NCI-H2227 treated with DMSO at 0.1 percent for 48 hours (cell line): ENCODE results near the gene MED9.

ENCODE experiments used
- DNase-seq: peaks from one replicate; lab custom pipeline; 2025; lab: John Stamatoyannopoulos, UW

Gene MED9

GRCh38 chr17:17515934-17516930 is 39.4 kb downstream of the MED9 start:
- no peak for DNase-seq

DNA sequence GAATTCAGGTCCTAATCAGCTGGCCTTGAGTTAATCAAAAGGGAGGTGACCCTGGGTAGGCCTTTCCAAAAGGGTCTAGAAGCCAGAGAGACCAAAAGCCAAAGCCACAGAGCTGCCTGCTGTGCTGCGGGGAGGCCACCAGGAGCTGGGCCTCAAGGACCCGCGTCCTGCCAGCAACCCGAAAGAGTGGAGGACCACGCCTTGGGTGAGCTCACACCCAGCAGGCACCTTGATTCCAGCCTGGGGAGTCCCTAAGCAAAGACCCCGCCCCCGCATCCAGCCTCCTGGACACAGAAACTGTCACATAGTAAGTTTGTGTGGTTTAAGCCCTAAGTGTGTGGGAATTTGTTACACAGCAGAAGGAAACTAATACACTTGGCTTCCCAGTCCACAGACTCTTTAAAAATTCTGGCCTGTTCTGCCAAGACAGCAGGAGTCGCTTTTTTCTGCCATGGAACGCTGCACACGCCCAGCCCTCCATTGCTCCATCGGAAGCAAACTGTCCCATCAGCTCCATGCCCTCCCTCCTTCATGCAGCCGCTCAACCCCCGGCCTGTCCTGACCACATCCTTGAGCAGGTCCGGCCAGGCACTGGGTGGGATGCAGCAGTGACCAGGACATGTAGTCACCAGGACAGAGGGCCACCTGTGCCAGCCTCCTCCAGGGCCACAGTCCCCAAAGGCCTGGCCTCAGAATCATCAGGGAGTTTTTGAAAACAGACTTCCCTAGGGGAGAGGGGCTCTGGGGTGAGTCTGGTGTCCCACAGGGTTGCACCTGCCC is 40.3 kb downstream of the MED9 start:
- no peak for DNase-seq

DNA sequence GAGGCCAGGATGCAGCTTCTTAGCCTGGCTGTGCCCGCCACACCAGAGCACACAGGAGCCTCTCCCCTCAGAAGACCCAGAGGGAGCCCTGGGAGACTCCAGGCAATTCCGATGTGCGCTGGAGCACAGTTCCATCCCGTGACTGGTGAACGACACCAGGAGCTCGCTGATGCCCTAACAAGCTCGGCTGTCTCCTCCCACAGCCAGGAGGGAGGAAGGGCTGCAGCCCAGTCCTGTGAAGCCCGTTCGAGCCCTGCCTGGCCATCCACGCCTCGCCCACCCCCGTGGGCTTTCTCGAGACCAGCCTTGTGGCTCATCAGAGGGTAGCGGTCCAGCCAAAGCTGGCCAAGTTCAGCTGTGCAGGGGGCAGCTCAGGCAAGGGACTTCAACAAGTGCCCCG is 41.2 kb downstream of the MED9 start:
- DNase-seq = no peak

- no peak for DNase-seq
These were observed 42.2 kb downstream of the MED9 start for GRCh38 chr17:17518951-17519350.

DNA sequence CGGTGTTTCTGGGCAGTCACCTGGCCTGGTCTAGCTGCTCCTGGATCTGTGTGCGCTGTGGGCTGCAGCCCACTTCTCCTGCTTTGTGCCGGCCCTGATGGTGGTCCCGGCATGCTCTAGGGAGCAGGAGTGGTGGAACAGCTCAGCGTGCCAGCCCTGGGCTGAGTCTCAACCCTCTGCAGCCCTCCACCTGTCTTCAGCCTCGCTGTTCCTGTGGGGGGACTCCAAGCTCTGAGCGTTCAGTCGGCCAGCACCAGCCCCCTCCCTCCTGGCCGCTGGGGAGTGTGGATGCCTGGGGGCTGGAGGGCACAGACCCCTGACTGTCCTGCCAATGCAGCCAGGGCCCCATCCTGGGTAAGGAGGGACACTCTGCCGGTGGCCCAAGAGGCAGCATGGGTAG is 43.1 kb downstream of the MED9 start:
- DNase-seq = no peak

GRCh38 chr17:17520599-17521232 is 43.9 kb downstream of the MED9 start:
- DNase-seq = no peak

DNA sequence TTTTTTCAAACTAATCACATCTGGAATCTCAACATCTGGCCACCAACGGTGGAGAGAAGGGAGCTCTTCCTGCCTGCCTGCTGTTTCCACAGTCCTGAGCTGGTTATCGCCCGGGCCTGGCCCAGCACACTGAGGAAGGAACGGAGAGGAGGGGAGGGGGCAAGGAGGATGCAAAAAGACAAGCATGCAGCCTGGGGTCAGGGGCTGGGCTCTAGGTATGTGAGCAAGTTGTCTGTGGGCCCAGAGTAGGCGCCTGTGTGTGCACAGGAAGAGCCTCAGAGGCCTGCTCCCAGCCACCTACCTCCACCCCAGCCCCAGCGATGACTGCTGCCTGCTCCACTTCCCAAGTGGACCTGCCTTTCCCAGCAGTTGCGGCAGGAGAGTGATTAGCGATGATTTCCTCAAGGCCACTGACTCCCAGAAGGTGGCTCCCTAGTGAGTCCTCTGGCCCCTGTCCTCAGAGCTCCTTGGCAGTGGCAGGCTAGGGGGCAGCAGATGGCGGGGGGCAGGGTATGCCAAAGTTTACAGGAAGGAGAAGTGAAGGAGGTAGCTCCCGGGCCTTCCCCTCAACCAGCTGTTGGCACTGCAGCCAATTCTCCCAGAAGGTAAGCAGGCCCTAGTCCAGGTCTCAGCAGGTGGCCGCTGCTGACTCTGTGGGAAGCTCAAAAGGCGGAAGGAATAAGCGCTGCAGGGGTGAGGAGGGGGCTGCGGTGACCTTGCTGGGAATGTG is 46.4 kb downstream of the MED9 start:
- no peak for DNase-seq

DNA sequence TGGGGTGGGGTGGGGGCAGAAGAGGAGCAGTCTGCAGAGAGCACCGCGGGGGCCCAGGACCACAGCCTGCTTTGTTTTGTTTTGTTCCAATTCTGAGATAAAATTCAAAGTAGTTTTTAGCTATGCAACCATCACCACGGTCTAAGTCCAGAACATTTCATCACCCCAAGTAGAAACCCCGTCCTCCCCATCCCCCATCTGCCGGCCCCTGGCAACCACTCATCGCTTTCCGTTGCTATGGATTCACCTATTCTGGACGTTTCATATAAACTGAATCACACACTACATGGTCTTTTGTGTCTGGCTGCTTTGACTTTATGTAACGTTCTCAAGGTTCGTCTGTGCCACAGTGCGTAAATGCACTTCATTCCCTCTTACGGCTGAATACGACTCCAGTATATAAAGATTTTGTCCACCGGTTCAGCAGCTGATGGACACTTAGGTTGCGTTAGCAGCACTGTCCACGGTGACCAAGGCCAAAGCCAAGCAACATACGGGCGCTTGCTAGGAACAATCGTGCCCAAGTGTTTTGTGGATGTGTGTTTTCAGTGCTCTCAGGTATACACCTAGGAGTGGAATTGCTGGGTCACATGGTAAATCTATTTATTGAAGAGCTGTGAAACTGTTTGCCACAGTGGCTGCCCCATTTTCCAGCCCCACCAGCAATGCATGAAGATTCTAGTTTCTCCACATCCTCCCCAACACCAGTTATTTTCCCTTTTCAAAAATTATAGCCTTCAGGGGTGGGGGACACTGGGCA is 47.1 kb downstream of the MED9 start:
- DNase-seq = no peak

GRCh38 chr17:17525311-17525710 is 48.5 kb downstream of the MED9 start:
- DNase-seq = no peak

DNA sequence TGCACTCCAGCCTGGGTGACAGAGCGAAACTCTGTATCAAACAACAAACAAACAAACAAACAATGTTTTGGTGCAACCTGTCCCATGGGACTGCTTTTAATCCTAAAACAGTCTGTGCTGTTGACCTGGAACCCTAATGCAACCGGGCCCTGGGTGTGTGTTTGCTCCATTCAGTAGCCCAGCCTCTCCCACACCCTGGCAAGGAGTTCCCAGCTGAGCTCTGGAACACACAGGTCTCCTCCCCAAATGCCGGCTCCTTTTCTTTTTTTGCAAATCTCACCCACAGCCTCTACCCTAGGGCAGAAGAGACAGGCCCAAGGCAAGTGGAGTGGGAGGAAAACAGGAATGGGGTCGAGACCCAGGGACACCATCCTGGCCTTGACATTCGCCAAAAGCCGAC is 49.2 kb downstream of the MED9 start:
- no peak for DNase-seq

- DNase-seq = no peak
These were observed 49.6 kb downstream of the MED9 start for GRCh38 chr17:17526369-17526768.

GRCh38 chr17:17527534-17527933 is 50.7 kb downstream of the MED9 start:
- no peak for DNase-seq

DNA sequence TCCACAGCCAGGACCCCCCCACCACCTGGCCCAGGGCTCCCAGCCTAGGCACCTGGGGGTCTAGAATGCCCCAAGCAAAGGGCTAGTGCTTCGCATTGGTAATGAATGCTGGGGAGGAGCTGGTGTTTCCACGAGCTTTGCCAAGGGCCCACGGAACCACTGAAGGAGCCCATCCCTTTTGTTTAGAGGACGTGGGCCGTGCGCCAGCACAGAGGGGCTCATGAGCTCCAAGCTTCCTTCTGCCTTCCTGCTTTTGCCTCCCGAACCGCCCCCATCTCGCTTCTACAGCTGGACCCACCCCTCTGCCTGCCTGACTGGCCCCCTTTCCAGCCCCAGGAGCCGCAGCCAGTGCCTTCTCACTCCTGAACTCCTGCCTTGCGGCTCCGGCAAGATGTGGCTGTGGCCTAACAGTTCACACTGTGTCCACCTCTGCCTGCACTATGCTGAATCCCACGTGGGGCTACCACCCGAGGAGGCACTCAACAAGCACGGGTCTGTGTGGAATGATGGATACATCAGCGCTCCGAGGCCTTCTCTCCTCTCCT is 51.2 kb downstream of the MED9 start:
- DNase-seq = no peak

- no peak for DNase-seq
These were observed 52.2 kb downstream of the MED9 start for GRCh38 chr17:17528696-17529652.

DNA sequence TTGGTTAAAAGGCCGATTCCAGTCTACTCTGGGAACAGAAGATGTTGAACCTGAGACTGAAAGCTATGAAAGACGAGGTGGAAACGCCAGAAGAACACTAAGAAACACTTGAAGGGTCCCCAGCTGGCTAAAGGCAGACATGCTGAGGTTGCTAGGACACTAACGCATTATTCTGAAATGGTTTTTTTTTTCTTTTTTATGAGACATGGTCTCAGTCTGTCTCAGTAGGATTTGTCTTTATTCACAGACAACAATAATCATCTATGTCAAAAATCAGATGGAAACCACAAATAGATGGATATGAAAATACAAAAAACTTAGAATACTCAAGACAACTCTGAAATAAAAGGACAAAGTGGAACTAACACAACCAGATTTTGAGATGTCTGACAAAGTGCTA is 54.4 kb downstream of the MED9 start:
- peak; percentile 30 for DNase-seq

GRCh38 chr17:17532991-17533390 is 56.2 kb downstream of the MED9 start:
- DNase-seq = no peak

GRCh38 chr17:17533901-17534441 is 57.2 kb downstream of the MED9 start:
- no peak for DNase-seq

- DNase-seq = no peak
These were observed 59.2 kb downstream of the MED9 start for GRCh38 chr17:17535957-17536356.

- no peak for DNase-seq
These were observed 59.9 kb downstream of the MED9 start for GRCh38 chr17:17536702-17537101.
